Gastrocnemius medialis (tissue), 4 donors: ENCODE measurements around the gene NARF. TPM values are rescaled to one million over a fixed set of nuclear protein-coding genes. Genes with fewer than 3 reads are reported as not detected.

Experiments used
- ATAC-seq, 2 donors: fragments of 150-250 bp; one replicate each; pipeline ENCODE4 v1.9.1; 2016
- DNase-seq, 2 donors: peaks; one replicate each; pipeline ENCODE4 v3.0.0-alpha.2; 2019
- H3K27ac ChIP-seq, 4 donors: fragments of 200-600 bp; sonication (generic); 1 replicate in 1 of 4; 2 replicates in 3 of 4; pipeline ENCODE4 v1.5.1; 2016 to 2018; ENCODE audit warnings: mild to moderate bottlenecking in 2 of 4, moderate library complexity in 1 of 4
- H3K27me3 ChIP-seq, 3 donors: fragments of 200-600 bp; sonication (generic) in 2 of 3; 1 replicate in 1 of 3; 2 replicates in 2 of 3; pipeline versions ENCODE4 v1.5.1 to v1.6.0; 2016 to 2019; ENCODE audit warnings: mild to moderate bottlenecking in 1 of 3, moderate library complexity in 1 of 3
- H3K36me3 ChIP-seq, 2 donors: fragments of 200-600 bp; sonication (generic) in 1 of 2; one replicate each; pipeline ENCODE4 v1.5.1; 2017 to 2018
- H3K4me1 ChIP-seq, 2 donors: fragments of 200-600 bp; sonication (generic) in 1 of 2; one replicate each; pipeline ENCODE4 v1.5.1; 2016 to 2017; ENCODE audit warnings: mild to moderate bottlenecking in 2 of 2
- H3K4me3 ChIP-seq, 4 donors: fragments of 200-600 bp; sonication (generic) in 3 of 4; 1 replicate in 1 of 4; 2 replicates in 3 of 4; pipeline ENCODE4 v1.5.1; 2016 to 2019; ENCODE audit warnings: mild to moderate bottlenecking in 2 of 4
- H3K9me3 ChIP-seq, 3 donors: fragments of 200-600 bp; sonication (generic) in 2 of 3; 1 replicate in 1 of 3; 2 replicates in 2 of 3; pipeline ENCODE4 v1.5.1; 2016 to 2019
- POLR2A ChIP-seq, 2 donors: fragments of 450-650 bp; IDR thresholded peaks; one replicate each; pipeline ENCODE4 v1.6.1; 2017; ENCODE audit warnings: antibody characterized with exemption in 2 of 2, mild to moderate bottlenecking in 2 of 2, moderate library complexity in 2 of 2
- in situ Hi-C, 4 donors: fragments of 200-750 bp; cut with MboI; loops; one replicate each; pipeline versions ENCODE4 v1.15.0 to v1.8.0; 2017; ENCODE audit warnings: low sequenced_read_pairs in 4 of 4
- intact Hi-C: fragments of 100-400 bp; cut with DNase I; formaldehyde crosslinking; loops from one replicate; pipeline ENCODE4 v1.15.1; 2023; ENCODE audit warnings: low total_unique reads
- total RNA-seq, 4 donors: library from RNA; depleted of rRNA; stranded (reverse); fragments of >200 nt; gene quantifications; one replicate each; pipeline versions ENCODE4 v1.1.0 to v1.2.3, GENCODE V29; 2016
- TF ChIP-seq, protein P1 (sequence below), 5 experiments: fragments of 450-650 bp in 3 of 5; fragments of 200-600 bp in 2 of 5; sonication (generic) in 2 of 5; IDR thresholded peaks in 4 of 5; conservative IDR thresholded peaks in 1 of 5; 1 replicate in 4 of 5; 2 replicates in 1 of 5; pipeline ENCODE4 v1.5.1; 2016 to 2019; ENCODE audit warnings: antibody characterized with exemption in 5 of 5, mild to moderate bottlenecking in 3 of 5, moderate library complexity in 3 of 5

NARF gene
- total RNA-seq, 4 donors from 2014 or later = 29.6 to 63.4 (median 49.0) TPM

- H3K27ac ChIP-seq = peak overlapping the region; percentile 88 to 92 (median 90)
- intact Hi-C loops = loop anchor here (1.0 to 2.0 kb wide), 4 partner anchors 22 to 141 kb away; partner anchors contain the start of genes FOXK2, HEXD and OGFOD3
- peak overlapping the region; percentile 71 to 77 (median 73) for H3K4me3 ChIP-seq
- peak; percentile 36 to 42 for DNase-seq
- peaks cover 12 to 18% of the 10 kb centered on the region in 2 donors for H3K4me1 ChIP-seq
- no peaks in the 10 kb centered on the region for H3K27me3 ChIP-seq
- in situ Hi-C loops = no loop called here
- no peaks in the 10 kb centered on the region for H3K9me3 ChIP-seq
- TF ChIP-seq POLR2A (IDR thresholded peaks at IDR 0.05) = no peak
- TF ChIP-seq, protein P1, sequence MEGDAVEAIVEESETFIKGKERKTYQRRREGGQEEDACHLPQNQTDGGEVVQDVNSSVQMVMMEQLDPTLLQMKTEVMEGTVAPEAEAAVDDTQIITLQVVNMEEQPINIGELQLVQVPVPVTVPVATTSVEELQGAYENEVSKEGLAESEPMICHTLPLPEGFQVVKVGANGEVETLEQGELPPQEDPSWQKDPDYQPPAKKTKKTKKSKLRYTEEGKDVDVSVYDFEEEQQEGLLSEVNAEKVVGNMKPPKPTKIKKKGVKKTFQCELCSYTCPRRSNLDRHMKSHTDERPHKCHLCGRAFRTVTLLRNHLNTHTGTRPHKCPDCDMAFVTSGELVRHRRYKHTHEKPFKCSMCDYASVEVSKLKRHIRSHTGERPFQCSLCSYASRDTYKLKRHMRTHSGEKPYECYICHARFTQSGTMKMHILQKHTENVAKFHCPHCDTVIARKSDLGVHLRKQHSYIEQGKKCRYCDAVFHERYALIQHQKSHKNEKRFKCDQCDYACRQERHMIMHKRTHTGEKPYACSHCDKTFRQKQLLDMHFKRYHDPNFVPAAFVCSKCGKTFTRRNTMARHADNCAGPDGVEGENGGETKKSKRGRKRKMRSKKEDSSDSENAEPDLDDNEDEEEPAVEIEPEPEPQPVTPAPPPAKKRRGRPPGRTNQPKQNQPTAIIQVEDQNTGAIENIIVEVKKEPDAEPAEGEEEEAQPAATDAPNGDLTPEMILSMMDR (IDR thresholded peaks at IDR 0.05 in 4 of 5, conservative IDR thresholded peaks at IDR 0.05 in 1 of 5) = no peak
- H3K36me3 ChIP-seq = no peaks in the 10 kb centered on the region
- ATAC-seq = peak; percentile 53 to 59
Measured at GRCh38 chr17:82497483-82498405, 39.2 kb downstream of the NARF start.

DNA sequence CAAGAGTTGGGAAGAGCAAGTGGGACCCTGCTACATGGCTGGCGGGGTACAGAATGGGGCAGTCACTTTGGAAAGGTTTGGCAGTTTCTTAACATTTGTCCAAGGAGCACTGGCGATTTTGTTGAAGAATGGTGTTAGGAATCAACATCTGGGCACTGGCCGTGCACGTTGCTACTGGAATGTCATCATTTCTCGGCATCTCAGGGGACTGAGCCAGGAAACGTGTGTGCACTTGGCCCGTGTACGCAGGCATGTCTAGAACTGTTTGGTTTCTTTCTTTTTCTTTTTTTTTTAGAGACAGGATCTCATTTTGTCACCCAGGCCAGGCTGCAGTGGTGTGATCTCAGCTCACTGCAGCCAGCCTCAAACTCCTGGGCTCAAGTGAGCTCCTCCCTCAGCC lies 43.7 kb downstream of the NARF start:
- DNase-seq (no peak), ATAC-seq (no peak)
- no peaks in the 10 kb centered on the region for H3K36me3 ChIP-seq
- H3K27me3 ChIP-seq = no peaks in the 10 kb centered on the region
- H3K27ac ChIP-seq = no peak overlapping the region
- in situ Hi-C loops = loop anchor here in 1 of 4 donors (10.0 kb wide), 1 partner anchor 53 kb away; no protein-coding TSS in a partner anchor
- no peaks in the 10 kb centered on the region for H3K9me3 ChIP-seq
- intact Hi-C loops = no loop called here
- TF ChIP-seq, protein P1 (IDR thresholded peaks at IDR 0.05 in 4 of 5, conservative IDR thresholded peaks at IDR 0.05 in 1 of 5) = no peak
- TF ChIP-seq POLR2A (IDR thresholded peaks at IDR 0.05) = no peak
- H3K4me3 ChIP-seq = no peak overlapping the region
- H3K4me1 ChIP-seq = peaks cover 4 to 9% of the 10 kb centered on the region in 2 donors

- no peaks in the 10 kb centered on the region for H3K36me3 ChIP-seq
- H3K4me3 ChIP-seq = no peak overlapping the region
- TF ChIP-seq POLR2A (IDR thresholded peaks at IDR 0.05) = no peak
- TF ChIP-seq, protein P1 (IDR thresholded peaks at IDR 0.05 in 4 of 5, conservative IDR thresholded peaks at IDR 0.05 in 1 of 5) = no peak
- in situ Hi-C loops (loop anchor here in 1 of 4 donors (10.0 kb wide), 1 partner anchor 52 kb away; no protein-coding TSS in a partner anchor), intact Hi-C loops (no loop called here)
- ATAC-seq = no peak
- H3K4me1 ChIP-seq = peaks cover 2% of the 10 kb centered on the region in 2 donors
- H3K27me3 ChIP-seq = no peaks in the 10 kb centered on the region
- no peak for DNase-seq
- H3K27ac ChIP-seq = no peak overlapping the region
- H3K9me3 ChIP-seq = no peaks in the 10 kb centered on the region
Measured at GRCh38 chr17:82503094-82503727, 44.7 kb downstream of the NARF start.

DNA sequence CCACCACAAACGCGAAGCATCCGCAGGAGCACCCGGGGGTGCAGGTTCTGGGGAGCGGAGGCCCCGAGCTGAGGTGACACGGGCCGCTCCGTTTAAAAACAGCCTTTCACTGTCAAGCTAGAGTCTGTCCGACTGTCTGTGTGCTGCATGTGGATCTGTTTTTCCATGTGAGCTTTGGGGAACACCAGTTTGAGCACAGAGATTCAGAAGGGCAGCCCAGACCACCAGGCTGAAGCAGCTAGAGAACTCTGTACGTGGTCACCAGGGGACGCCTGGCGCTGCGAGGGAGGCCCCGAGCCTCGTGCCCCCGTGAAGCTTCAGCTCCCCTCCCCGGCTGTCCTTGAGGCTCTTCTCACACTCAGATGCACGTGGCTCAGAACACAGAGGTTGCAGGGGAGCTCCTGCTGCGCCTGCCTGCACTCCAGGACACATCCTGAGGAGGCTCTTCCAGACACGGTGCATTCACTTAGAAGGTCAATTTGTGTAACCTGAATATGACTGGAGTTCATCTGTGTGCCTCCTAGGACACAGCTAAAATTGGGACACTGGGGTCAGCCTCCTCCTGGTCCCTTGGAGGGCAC lies 45.3 kb downstream of the NARF start:
- intact Hi-C loops = no loop called here
- DNase-seq = no peak
- Histone ChIP-seq H3K4me1 (no peaks in the 10 kb centered on the region), H3K36me3 (no peaks in the 10 kb centered on the region), H3K27ac (no peak overlapping the region), H3K9me3 (no peaks in the 10 kb centered on the region), H3K4me3 (no peak overlapping the region), H3K27me3 (no peaks in the 10 kb centered on the region)
- in situ Hi-C loops = loop anchor here in 1 of 4 donors (10.0 kb wide), 1 partner anchor 51 kb away; no protein-coding TSS in a partner anchor
- TF ChIP-seq, protein P1 (IDR thresholded peaks at IDR 0.05 in 4 of 5, conservative IDR thresholded peaks at IDR 0.05 in 1 of 5) = no peak
- no peak for TF ChIP-seq POLR2A (IDR thresholded peaks at IDR 0.05)
- ATAC-seq = no peak
